Activated CD4-positive, alpha-beta T cell treated with anti-CD3 and anti-CD28 coated beads for 1 hour (primary cell): Measurements from ENCODE around the gene SDK1.

Experiments used
- DNase-seq: peaks from one replicate; pipeline ENCODE4 v3.0.0-alpha.2; 2020

The SDK1 gene

GRCh38 chr7:4030346-4030950 lies 729.4 kb downstream of the SDK1 start:
- no peak for DNase-seq

- no peak for DNase-seq
Observed at GRCh38 chr7:4033996-4034395, 732.9 kb downstream of the SDK1 start.

GRCh38 chr7:4037308-4037707 lies 736.3 kb downstream of the SDK1 start:
- DNase-seq: no peak

- DNase-seq: no peak
Observed at GRCh38 chr7:4037877-4038276, 736.8 kb downstream of the SDK1 start.

GRCh38 chr7:4040109-4040928 lies 739.3 kb downstream of the SDK1 start:
- DNase-seq: no peak

GRCh38 chr7:4042402-4043045 lies 741.5 kb downstream of the SDK1 start:
- no peak for DNase-seq

- no peak for DNase-seq
Observed at GRCh38 chr7:4043988-4044387, 742.9 kb downstream of the SDK1 start.

- no peak for DNase-seq
Observed at GRCh38 chr7:4045450-4045849, 744.4 kb downstream of the SDK1 start.

GRCh38 chr7:4045975-4046374 lies 744.9 kb downstream of the SDK1 start:
- DNase-seq: no peak

GRCh38 chr7:4048336-4048735 lies 747.3 kb downstream of the SDK1 start:
- no peak for DNase-seq

GRCh38 chr7:4049202-4049601 lies 748.1 kb downstream of the SDK1 start:
- DNase-seq: no peak

- no peak for DNase-seq
Observed at GRCh38 chr7:4050126-4050660, 749.1 kb downstream of the SDK1 start.

- no peak for DNase-seq
Observed at GRCh38 chr7:4051696-4052095, 750.6 kb downstream of the SDK1 start.

GRCh38 chr7:4052130-4052529 lies 751.1 kb downstream of the SDK1 start:
- DNase-seq: no peak

- no peak for DNase-seq
Observed at GRCh38 chr7:4054158-4054557, 753.1 kb downstream of the SDK1 start.

GRCh38 chr7:4056552-4057288 lies 755.7 kb downstream of the SDK1 start:
- no peak for DNase-seq

GRCh38 chr7:4057289-4057616 lies 756.2 kb downstream of the SDK1 start:
- DNase-seq: no peak

GRCh38 chr7:4058158-4058557 lies 757.1 kb downstream of the SDK1 start:
- DNase-seq: no peak

GRCh38 chr7:4065190-4065589 lies 764.1 kb downstream of the SDK1 start:
- no peak for DNase-seq

- no peak for DNase-seq
Observed at GRCh38 chr7:4066206-4066605, 765.2 kb downstream of the SDK1 start.

GRCh38 chr7:4066626-4067475 lies 765.8 kb downstream of the SDK1 start:
- no peak for DNase-seq

GRCh38 chr7:4067476-4067760 lies 766.4 kb downstream of the SDK1 start:
- no peak for DNase-seq

GRCh38 chr7:4067874-4068273 lies 766.8 kb downstream of the SDK1 start:
- no peak for DNase-seq
